ENCODE data around the gene SHC1.
"Not testable (repeated sequence)": the region's sequence is repeated elsewhere in the genome, so short reads cannot be mapped to it uniquely, and the experiment has no call there.

SHC1 gene

GRCh38 chr1:154995301-154995983 lies 24.9 kb upstream of the SHC1 start:
- not testable (repeated sequence) for DNase-seq

DNA sequence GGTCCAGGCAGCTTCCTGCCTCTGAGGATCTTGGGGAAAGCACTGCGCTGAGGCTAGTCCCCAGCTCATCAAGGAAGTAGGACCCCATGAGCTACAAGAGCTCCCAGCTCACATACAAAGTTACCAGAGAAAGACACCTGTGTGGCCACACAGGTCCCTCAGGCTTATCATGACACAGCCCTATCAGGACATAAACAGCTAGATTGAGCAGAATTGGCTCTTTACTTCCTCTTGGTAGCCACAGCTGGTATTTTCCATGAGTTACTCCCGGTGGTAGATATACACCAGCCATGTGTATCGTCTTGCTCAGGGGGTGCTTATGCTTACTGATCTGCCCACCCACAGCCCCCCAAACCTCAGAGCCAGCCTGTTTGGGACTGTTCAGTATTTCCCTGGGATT lies 24.0 kb upstream of the SHC1 start:
- no peak for DNase-seq

DNA sequence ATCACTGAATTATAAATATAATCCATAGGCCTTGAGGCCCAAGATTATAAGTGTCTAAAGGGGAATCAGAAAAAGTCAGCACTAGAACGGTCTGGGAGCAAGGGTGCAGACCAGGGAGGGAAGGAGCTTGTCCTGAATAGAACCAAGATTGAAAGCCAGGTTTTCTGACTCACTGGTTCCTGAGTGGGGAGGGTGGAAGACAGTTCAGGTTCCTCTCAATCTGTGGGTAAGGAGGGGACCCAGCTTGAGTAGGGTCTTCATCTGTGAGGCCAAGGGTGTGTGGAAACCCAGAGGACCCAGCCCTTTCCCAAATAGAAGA lies 23.7 kb upstream of the SHC1 start:
- DNase-seq: no peak

DNA sequence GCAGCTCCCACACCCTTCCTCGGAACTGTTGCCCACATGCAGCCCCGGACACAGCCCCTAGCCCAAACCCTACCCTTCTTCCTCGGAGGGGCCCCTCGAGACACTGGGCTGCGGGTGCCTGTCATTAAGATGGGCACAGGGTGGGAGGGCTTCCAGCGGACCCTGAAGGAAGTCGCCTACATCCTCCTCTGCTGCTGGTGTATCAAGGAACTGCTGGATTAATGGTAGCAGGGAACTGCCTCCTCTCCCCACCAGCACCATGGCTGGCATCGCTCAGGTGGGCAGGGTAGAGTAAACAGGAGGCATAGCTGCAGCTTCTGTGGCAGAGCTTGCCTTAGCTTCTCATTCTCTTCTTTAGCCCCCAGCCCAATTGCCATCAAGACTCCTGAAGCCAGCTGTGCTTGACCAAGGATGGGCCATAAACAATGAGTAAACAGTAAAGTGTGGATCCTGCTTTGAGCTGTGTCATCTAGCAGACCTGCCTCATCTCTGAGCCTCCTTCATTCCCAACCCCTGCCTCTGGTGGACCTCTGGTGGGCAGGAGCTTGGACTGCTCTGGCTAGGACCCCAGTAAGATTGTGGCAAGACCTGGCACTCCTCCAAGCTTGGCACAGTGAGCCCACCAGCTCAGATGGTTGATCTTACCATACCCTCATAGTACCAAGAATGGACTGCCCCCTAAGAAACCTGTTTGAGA lies 23.2 kb upstream of the SHC1 start, which contains the start of gene LENEP:
Gene LENEP, plus strand, starts transcription at position 15 of the 697 bp plus-strand sequence. Its CDS starts 22 bp downstream, at position 37.
- DNase-seq: no peak

DNA sequence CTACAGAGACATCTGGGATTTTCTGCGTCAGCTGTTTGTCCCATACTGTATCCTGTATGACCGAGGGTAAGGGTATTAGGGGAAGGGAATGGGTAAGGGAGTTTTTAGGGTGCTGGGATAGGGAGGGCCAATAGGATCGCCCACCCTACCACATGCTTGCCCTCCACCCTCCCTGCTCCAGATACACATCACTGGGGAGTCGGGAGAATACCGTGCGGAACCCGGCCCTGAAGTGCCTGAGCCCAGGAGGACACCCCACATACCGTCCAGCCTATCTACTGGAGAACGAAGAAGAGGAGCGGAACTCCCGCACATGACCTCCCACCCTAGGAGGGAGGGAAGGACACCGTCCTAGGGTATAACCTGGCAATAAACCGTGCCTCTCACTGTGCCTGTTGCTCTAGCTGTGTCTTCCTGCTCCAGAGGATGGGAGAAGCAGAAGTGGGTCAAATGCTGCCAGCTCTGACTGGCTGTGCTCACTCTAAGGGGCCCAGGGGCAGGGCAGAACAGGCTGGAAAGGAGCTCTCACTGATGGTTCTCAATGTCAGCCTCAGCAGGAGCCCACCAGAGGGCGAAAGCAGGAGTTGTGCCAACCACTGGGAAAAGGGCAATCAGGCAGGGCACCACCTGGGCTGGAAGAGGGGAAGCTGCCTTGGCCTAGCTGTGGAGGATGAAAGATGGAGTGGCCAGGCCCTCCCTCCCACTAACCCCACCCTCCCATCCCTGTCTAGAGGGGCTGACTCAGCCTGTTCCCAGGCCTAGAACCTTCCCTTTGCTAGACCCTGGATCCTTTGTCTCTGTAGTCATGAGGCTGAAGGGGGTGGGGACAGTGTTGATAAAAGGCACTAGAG lies 22.4 kb upstream of the SHC1 start:
- DNase-seq: peak; percentile 36

DNA sequence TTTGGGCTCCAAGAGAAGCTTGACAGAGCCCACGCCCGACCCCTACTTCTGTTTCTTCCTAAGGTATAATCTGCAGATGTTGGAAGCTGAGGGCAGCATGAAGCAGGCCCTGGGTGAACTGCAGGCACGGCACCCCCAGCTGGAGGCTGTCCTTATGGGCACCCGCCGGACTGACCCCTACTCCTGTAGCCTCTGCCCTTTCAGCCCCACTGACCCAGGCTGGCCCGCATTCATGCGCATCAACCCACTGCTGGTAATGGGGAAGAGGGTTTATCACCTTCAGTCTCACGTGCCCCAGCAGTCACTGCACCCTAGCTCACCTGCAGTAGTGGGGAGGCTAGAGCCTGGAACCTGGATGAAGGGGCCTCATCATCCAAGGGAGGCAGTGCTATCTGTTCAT lies 19.7 kb upstream of the SHC1 start:
- no peak for DNase-seq

- no peak for DNase-seq
Observed at GRCh38 chr1:154989195-154989860, 18.8 kb upstream of the SHC1 start.

- no peak for DNase-seq
Observed at GRCh38 chr1:154988058-154988954, 17.8 kb upstream of the SHC1 start.

DNA sequence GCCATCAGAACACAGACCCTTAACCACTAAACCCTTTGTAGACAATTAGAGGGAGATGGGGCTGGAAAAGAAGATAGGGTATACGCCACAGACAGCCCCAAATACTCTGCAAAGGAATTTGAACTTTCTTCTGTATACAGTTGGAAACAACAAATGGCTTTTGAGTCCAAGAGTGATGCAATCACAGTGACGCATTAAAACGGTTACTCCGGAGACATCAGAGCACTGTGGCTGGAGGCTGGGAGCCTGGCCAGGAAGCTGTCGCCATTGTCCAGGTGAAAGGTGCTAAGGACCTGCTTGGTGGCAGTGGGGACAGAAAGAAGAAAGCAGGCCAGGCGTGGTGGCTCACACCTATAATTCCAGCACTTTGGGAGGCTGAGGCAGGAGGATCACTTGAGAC lies 16.8 kb upstream of the SHC1 start:
- no peak for DNase-seq

- DNase-seq: not testable (repeated sequence)
Observed at GRCh38 chr1:154986736-154987135, 16.2 kb upstream of the SHC1 start.

- DNase-seq: no peak
Observed at GRCh38 chr1:154983776-154984466, 13.4 kb upstream of the SHC1 start.

- DNase-seq: peak; percentile 99
Observed at GRCh38 chr1:154982897-154983648, 12.5 kb upstream of the SHC1 start, which contains the start of gene FLAD1. TSS of gene FLAD1 (plus strand) at chr1:154983344. CDS start at chr1:154983695, 351 bp downstream.

GRCh38 chr1:154982341-154982740 lies 11.8 kb upstream of the SHC1 start:
- no peak for DNase-seq

- no peak for DNase-seq
Observed at GRCh38 chr1:154978360-154978759, 7.8 kb upstream of the SHC1 start.

- DNase-seq: not testable (repeated sequence)
Observed at GRCh38 chr1:154977762-154978161, 7.2 kb upstream of the SHC1 start.

DNA sequence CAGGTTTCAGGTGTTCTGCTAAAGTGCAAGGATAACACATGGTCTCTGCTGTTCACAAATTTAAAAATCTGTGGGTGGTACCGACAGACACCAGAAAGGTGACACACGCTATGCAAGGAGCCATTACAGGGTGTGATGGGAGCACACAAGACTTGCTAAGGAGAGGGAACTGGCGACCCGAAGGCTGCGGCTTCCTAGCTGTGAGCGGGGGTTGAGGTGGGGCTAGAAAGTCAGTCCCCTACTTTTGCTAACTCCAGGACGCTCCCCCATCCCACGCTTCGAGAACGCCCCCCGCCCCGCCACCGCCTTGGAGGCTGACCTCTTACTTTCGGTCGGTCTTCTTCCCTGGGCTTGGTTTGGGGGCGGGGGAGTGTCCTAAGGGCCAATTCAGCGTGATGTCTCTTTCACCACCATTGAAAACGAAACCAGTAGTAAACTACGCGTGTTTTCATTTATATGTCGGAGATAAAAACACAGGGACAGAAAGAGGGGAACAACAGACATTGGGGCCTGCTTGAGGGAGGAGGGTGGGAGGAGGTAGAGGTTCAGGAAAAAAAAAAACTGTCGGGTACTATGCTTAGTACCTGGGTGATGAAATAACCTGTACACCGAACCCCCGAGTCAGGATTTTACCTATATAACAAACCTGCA lies 5.0 kb upstream of the SHC1 start:
- DNase-seq: no peak

DNA sequence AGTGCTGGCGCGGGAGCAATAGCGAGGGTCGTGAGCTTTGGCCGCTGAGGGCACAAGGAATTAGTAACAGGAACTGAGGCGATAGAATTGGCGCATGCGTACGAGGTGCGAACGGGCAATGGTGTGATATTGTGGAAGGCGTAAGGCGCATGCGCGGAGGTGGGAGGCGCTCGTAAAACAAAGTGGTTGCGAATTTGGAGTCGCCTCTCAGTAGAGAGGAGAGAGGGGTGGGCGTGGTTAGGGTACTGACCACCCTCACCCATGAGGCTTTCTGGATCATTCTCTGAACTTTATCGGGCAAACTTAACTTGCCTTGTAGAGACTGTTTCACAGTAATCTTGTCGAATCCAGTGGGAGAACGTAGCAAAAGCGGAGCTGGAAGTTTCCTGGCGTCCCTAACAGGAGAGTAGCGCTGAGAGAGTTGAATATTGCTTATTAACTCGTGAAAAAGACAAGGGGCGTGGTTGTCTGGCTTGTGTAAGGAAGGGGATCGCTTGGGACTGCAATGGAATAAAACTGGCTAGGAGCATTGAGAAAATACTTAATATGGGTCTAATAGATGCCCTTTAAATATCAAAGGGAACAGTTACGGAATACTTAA lies 4.4 kb upstream of the SHC1 start:
- DNase-seq: peak; percentile 96

DNA sequence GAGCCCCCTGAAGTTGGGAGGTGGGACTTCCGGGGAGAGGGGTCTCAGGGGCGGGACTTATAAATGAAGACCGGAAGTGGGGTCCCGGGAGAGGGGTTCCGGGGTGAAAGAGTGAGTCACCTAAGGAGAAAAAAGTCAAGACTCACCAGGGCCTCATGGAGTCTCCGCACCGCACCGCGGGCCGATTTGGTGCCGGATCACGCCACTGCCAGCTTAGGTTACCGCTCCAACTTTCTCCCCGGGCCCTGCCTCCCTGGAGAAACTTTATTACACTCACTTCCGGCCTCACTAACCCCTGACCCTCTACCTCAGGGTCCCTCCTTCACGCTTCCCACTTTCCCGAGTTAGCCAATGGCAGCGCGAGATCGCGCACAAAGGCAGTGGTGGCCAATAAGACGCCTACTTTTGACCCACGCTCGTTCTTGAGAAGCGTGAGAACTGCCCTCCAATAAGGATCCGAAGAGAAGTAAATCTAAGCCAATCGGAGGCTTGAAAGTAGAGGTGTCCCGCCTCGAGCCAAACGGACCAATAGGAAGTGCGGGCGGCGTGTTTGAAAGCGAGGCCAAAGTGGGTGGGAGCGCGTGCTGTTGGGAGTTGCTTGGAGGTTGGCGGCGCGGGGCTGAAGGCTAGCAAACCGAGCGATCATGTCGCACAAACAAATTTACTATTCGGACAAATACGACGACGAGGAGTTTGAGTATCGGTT lies 3.7 kb upstream of the SHC1 start, which contains the start of gene CKS1B:
Gene CKS1B, plus strand, starts transcription at position 580 of the 706 bp plus-strand sequence. Its CDS starts 65 bp downstream, at position 645.
- peak; percentile 100 for DNase-seq
